ENCODE results near the gene DCLK2. TPM values are rescaled to one million over a fixed set of nuclear protein-coding genes. Genes with fewer than 3 reads are reported as not detected.

The DCLK2 gene
- total RNA-seq = 34.2 TPM

DNA sequence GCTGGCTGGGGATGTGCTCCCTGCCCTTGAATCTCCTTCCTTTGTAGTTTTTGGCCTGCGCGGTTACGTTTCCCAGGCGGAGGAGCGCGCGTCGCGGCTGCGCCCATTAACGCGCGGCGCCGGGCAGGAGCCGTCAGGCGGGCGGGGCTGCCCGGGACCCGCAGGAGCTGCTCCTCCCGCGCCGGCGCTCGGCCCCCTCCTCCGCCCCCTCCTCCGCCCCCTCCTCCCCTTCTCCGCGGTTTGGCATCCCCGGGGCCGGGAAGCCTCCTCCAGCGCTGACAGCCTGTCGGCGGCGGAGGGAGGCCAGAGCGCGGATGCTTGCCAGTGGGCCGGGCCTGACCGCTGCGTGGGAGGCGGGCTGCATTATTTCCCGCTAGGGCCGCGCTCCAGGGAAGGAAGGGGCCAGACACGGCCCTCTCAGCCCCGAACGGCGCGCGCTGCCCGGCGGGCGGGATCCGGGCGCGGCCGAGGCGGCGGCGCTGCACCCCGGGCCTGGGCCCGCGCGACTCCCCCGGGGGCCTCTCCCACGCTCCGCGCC is at the start of gene DCLK2:
Gene DCLK2, plus strand, starts transcription at position 405 of the 538 bp plus-strand sequence. CDS start 583 bp downstream, outside the sequence.
- Histone ChIP-seq H3K27me3 (no peaks in the 10 kb centered on the region), H3K36me3 (no peaks in the 10 kb centered on the region), H3K9me3 (no peaks in the 10 kb centered on the region), H3K27ac (peak within 1 kb of the TSS; percentile 89), H3K4me1 (peaks cover 3 to 12% of the 10 kb centered on the region in 2 donors), H3K4me3 (peak within 1 kb of the TSS; percentile 86 to 89)
- DNase-seq (ENCODE audit: low spot score in 2 of 2) = peak in 1 of 2 donors; percentile 91
- TF ChIP-seq, protein P1, sequence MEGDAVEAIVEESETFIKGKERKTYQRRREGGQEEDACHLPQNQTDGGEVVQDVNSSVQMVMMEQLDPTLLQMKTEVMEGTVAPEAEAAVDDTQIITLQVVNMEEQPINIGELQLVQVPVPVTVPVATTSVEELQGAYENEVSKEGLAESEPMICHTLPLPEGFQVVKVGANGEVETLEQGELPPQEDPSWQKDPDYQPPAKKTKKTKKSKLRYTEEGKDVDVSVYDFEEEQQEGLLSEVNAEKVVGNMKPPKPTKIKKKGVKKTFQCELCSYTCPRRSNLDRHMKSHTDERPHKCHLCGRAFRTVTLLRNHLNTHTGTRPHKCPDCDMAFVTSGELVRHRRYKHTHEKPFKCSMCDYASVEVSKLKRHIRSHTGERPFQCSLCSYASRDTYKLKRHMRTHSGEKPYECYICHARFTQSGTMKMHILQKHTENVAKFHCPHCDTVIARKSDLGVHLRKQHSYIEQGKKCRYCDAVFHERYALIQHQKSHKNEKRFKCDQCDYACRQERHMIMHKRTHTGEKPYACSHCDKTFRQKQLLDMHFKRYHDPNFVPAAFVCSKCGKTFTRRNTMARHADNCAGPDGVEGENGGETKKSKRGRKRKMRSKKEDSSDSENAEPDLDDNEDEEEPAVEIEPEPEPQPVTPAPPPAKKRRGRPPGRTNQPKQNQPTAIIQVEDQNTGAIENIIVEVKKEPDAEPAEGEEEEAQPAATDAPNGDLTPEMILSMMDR (IDR thresholded peaks at IDR 0.05) = no peak
- intact Hi-C loops (cut with DNase I) = loop anchor here (1.0 to 5.0 kb wide), 6 partner anchors 21 to 159 kb away; no protein-coding TSS in a partner anchor

DNA sequence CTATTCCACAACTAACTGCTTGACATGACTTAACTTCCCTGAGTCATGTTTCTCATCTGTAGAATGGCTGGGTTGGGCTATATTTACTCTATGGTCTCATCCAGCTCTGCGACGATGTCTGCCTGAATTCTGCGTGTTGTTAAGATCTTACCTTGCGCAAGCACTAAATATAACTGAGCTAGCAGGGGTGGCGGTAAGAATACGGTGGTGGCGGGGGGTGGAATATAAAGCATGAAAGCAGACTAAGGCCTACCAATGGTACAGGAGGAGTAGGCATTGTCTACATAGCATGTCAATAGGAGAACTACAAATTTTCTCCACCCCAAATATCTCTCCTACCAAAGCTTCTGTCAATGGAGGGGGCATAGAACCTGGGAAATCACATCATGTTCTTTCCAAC is 45.7 kb upstream of the DCLK2 start:
- Histone ChIP-seq H3K27ac (no peak overlapping the region), H3K9me3 (no peaks in the 10 kb centered on the region), H3K27me3 (no peaks in the 10 kb centered on the region), H3K4me3 (no peak overlapping the region), H3K4me1 (no peaks in the 10 kb centered on the region), H3K36me3 (no peaks in the 10 kb centered on the region)
- TF ChIP-seq, protein P1 (IDR thresholded peaks at IDR 0.05) = no peak
- no peak for DNase-seq (ENCODE audit: low spot score in 2 of 2)
- intact Hi-C loops (cut with DNase I) = no loop called here

DNA sequence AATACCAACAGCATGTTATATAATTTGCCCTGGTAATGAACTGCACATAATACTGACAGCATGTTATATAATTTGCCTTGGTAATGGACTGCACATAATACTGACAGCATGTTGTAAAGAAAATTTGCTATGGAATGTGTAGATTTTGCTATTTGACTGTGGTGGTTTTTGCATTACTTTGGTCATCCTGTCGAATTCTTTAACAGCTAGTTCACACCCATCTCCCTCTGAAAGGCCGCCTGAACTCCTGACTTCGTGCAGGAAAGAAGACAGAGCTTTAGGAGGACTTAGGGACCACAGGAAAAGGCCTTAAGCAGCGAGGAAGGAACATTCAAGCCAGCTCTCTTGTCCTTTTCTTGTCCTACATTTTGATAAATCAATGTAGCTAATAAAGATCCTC is 45.2 kb upstream of the DCLK2 start:
- no peak for DNase-seq (ENCODE audit: low spot score in 2 of 2)
- no peak overlapping the region for H3K27ac ChIP-seq
- TF ChIP-seq, protein P1 (IDR thresholded peaks at IDR 0.05) = no peak
- H3K4me1 ChIP-seq = no peaks in the 10 kb centered on the region
- intact Hi-C loops (cut with DNase I) = no loop called here
- H3K36me3 ChIP-seq = no peaks in the 10 kb centered on the region
- no peaks in the 10 kb centered on the region for H3K9me3 ChIP-seq
- no peaks in the 10 kb centered on the region for H3K27me3 ChIP-seq
- no peak overlapping the region for H3K4me3 ChIP-seq

DNA sequence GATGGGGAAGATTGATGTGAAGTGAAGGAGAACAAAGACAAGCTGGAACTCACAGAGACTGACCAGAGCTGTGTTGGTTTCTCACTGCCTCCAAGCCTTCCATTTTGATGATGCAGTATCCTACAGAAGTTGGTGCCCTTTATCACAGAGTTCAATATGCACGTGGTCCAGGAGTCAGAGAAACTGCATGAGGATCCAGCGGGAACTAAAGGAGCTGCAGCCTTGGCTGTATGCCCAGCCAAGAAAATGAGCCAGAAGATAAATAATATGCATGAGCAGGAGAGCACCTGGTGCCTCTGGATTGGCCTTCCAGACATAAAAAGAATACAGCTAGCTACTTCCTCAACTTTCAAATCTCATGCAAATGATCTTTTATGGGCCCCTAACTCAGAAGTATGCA is 44.3 kb upstream of the DCLK2 start:
- TF ChIP-seq, protein P1 (IDR thresholded peaks at IDR 0.05) = no peak
- intact Hi-C loops (cut with DNase I) = no loop called here
- Histone ChIP-seq H3K4me1 (no peaks in the 10 kb centered on the region), H3K36me3 (no peaks in the 10 kb centered on the region), H3K9me3 (no peaks in the 10 kb centered on the region), H3K27me3 (no peaks in the 10 kb centered on the region), H3K4me3 (no peak overlapping the region), H3K27ac (no peak overlapping the region)
- DNase-seq (ENCODE audit: low spot score in 2 of 2) = no peak

DNA sequence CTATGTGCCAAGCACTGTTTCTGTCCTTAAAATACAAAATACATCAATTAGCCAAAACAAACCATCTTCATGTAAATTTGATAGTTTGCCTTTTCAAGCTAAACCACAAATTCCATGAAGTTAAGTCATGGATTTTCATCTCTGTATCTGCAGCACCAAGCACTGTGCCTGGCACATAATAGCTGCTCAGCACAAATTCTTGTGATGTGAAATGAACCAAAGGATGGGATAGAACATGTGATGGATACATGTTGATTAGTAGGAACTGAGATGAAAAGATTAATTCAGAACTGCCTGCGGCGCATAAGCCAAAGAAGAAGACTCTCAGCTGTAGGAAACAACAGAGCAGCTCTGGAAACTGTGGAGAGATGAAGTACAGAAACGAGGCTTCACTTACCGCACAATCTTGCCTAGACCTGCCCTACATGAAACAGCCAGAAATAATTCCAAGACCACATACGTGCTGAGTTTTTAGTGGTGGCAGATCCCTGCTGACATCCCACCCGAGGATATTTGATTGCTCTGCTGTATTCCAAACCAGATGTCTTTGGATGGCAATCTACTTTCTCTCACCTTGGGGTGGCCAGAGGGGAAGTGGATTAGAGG is 40.9 kb upstream of the DCLK2 start:
- no peak for DNase-seq (ENCODE audit: low spot score in 2 of 2)
- Histone ChIP-seq H3K4me3 (no peak overlapping the region), H3K4me1 (no peaks in the 10 kb centered on the region), H3K27me3 (no peaks in the 10 kb centered on the region), H3K36me3 (no peaks in the 10 kb centered on the region), H3K9me3 (no peaks in the 10 kb centered on the region), H3K27ac (no peak overlapping the region)
- TF ChIP-seq, protein P1 (IDR thresholded peaks at IDR 0.05) = no peak
- intact Hi-C loops (cut with DNase I) = no loop called here
